Measurements from ENCODE around the gene GDF11.
"Not testable (repeated sequence)": the region's sequence is repeated elsewhere in the genome, so short reads cannot be mapped to it uniquely, and the experiment has no call there.

GDF11 gene

DNA sequence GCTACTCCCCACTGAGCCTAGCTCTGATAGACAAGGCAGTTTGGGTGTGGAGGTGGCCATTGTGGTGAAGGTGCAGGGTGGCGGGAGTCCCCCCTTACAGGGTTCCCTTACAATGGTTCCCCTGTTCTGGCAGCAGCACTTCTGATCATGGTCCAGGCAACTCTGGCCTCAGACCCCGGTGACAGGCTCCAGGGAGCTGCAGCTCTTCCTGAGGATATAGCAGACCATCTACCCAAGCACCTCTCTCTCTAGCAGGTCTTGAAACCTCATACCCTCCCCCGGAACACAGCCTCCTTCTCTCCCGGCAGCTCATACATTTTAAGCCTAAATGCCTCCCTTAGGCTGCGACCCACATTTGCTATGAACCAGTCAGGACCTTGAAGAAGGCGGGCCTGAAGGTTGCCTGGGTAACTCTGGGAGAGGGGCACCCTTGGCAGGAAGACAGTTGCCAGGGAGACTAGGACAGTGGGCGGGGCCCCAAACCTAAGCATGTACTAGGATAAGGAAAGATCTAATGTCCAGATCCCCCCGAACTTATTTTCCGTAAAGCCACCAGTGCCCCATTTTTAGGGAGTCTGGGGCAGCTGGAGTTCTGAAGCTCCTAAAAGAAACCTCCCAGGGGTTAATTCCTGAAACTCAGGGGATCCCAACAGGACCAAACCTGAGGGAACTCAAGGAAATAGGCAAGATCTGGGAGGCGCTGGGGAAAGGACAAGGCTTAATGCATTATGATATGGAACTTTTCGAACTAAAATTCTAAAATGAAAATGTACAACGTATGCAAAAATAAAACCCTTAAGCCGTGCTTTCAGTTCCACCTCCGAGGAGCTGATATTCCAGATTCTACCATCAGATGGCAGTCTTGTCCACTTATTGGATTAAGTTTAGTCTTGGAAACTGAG, 4.5 kb upstream of the GDF11 start:
- in situ Hi-C loops (cut with MboI; ENCODE audit: low sequenced_read_pairs), result loop anchor here (10.0 kb wide), 1 partner anchor 306 kb away; the partner anchor contains the start of gene RPS26

DNA sequence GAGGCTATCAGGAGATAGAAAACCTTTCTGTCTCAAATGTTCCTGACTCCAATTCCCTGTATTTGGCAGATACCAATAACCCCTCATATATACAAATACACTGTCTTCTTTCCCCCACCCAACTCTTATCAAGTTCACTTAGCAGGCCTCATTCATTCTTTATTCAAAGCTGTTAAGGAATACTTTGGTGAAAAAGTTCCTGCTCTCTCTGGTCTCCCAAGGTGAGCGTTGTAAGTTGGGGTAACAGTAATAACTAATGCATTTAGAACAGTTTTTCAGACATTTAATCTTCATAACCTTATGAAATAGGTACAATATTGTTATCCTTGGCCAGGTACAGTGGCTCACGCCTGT, 3.9 kb upstream of the GDF11 start:
- in situ Hi-C loops (cut with MboI; ENCODE audit: low sequenced_read_pairs), result loop anchor here (10.0 kb wide), 1 partner anchor 306 kb away; the partner anchor contains the start of gene RPS26

DNA sequence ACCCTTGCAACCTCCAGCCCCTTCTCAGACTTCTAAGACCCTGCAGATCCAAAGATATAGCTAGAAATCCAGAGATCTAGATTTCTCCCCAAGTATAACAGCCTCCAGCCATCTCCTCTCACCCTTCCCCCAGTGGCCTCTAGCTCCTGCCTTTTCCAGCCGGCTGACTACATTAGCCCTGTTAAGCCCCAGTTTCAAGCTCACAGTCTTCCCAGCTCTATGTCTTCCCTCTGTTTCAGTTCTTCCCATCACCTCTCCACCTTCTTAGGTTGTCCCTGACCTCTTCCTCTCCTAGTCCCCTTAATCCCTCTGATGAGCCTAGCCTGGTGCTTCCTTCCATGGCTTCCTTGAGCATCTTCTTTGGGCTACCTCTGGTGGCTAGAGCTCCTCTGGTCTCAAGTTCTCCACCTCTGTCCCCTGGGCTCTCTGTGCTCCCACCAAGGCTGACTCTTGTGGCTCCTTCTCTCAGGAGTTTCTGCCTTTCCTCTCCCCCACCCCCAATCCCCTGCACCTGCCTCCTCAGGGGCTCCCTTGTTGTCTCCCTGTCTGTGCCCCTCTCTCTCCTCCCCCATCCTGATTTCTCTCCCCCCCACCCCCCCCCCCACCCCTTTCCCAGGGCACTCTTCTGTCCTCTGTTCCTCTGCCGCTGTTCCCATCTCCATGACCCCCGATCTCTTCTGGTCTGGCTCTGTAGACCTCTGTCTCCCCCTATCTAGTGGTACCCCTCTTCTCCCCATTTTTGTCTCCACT, 816 bp upstream of the GDF11 start:
- in situ Hi-C loops (cut with MboI; ENCODE audit: low sequenced_read_pairs), result no loop called here

DNA sequence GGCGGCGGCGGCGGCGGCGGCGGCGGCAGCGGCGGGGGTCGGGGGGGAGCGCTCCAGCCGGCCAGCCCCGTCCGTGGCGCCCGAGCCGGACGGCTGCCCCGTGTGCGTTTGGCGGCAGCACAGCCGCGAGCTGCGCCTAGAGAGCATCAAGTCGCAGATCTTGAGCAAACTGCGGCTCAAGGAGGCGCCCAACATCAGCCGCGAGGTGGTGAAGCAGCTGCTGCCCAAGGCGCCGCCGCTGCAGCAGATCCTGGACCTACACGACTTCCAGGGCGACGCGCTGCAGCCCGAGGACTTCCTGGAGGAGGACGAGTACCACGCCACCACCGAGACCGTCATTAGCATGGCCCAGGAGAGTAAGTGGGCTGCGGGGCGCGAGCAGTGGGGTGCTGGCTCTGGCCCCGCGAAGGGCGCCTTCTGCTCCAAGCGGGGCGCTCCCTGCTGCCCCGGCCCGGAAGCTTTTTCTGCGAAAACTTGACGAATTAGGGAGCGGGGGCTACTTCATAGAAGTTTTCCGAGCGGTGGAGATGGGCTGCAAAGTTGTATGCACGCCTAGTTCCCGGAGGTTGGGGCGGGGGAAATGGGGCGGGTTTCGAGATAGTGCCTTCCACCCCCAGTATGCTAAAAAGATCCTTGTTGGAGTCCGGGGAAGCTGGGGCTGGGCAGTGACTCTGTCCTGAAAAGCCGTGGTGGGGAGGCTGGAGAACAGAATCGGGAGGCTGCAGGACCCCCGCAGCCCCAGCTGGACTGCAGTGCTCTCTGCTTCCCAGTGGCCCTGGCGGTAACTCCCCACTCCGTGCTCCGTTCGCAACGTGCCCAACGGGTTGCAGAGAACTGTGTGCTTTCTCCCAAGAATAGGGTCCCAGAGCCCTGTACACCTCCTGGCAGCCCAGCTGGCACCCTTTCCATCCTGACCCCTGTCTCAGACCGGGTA, 751 bp downstream of the GDF11 start:
- in situ Hi-C loops (cut with MboI; ENCODE audit: low sequenced_read_pairs), result no loop called here

- in situ Hi-C loops (cut with MboI; ENCODE audit: low sequenced_read_pairs), result no loop called here
Observed at GRCh38 chr12:55744340-55745030, 1.6 kb downstream of the GDF11 start.

GRCh38 chr12:55745361-55746173, 2.6 kb downstream of the GDF11 start:
- in situ Hi-C loops (cut with MboI; ENCODE audit: low sequenced_read_pairs), result no loop called here

- in situ Hi-C loops (cut with MboI; ENCODE audit: low sequenced_read_pairs), result no loop called here
Observed at GRCh38 chr12:55746174-55746912, 3.4 kb downstream of the GDF11 start.

GRCh38 chr12:55746913-55747231, 4.0 kb downstream of the GDF11 start:
- in situ Hi-C loops (cut with MboI; ENCODE audit: low sequenced_read_pairs), result no loop called here

DNA sequence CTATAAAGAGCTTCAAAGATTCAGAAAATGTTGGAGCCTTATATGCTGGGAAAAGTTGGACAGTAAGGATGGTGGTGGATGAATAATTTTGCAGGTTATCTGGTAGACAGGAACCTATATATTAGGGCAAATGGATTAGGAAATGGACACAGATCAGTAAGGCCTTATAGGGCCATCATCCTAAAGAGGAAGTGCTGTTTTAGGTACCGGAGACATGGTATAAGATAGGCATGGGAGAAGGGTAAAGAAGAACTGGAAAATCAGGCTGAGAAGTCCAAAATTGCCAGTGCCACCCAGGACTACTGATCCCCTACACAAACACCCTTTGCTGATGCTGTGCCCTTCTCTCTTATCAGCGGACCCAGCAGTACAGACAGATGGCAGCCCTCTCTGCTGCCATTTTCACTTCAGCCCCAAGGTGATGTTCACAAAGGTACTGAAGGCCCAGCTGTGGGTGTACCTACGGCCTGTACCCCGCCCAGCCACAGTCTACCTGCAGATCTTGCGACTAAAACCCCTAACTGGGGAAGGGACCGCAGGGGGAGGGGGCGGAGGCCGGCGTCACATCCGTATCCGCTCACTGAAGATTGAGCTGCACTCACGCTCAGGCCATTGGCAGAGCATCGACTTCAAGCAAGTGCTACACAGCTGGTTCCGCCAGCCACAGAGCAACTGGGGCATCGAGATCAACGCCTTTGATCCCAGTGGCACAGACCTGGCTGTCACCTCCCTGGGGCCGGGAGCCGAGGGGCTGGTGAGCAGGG, 5.5 kb downstream of the GDF11 start:
- in situ Hi-C loops (cut with MboI; ENCODE audit: low sequenced_read_pairs), result no loop called here

DNA sequence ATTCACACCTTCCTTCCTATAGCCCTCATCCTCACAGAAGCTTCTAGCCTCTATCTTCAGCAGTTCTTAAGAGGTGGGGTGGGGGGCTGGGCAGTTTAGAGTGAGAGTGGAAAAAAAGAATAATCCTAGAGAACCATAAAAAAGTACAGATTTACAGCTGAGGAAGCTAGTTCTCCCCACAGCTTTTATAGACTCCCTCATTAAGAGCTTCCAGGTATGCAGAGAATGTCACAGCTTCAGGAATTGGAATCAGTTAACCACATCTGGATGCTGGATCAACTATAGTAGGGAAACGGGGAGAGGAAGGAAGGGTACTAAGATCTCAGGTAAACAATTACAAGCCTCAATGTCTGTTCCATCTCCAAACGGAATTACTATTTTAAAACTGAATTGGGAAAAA, 12.3 kb downstream of the GDF11 start:
- in situ Hi-C loops (cut with MboI; ENCODE audit: low sequenced_read_pairs), result no loop called here

- in situ Hi-C loops (cut with MboI; ENCODE audit: low sequenced_read_pairs), result no loop called here
Observed at GRCh38 chr12:55757701-55758100, 14.8 kb downstream of the GDF11 start.

DNA sequence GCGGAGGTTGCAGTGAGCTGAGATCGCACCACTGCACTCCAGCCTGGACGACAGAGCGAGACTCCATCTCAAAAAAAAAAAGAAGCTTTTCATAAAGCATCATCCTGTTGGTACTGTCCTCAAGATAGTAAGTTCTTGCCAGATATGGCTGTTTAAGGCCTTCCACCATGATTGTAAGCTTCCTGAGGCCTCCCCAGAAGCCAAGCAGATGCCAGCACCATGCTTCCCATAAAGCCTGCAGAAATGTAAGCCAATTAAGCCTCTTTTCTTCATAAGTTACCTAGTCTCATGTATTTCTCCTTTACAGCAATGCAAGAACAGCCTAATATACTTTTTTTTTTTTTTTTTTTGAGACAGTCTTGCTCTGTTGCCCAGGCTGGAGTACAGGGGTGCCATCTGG, 15.7 kb downstream of the GDF11 start:
- in situ Hi-C loops (cut with MboI; ENCODE audit: low sequenced_read_pairs), result not testable (repeated sequence)

GRCh38 chr12:55760663-55761062, 17.7 kb downstream of the GDF11 start:
- in situ Hi-C loops (cut with MboI; ENCODE audit: low sequenced_read_pairs), result no loop called here

DNA sequence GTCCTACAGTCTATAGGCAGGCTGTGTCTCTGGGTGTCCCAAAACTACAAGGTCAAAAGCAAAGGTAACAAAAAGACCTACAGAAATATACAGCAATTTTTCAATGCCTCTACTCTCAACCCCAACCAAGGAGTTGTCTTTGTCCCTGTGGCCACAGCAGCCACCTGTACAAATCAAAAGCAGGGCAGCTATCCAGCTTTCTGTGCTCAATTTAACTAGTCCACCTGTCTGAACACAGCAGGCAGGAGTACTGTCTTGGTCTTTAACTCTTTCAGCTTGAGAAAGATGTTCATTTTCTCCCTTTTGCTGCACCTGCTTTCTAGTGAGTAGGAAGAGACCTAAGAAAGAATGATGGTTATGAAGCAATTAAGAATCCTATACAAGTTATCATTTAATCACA, 19.7 kb downstream of the GDF11 start:
- in situ Hi-C loops (cut with MboI; ENCODE audit: low sequenced_read_pairs), result no loop called here

DNA sequence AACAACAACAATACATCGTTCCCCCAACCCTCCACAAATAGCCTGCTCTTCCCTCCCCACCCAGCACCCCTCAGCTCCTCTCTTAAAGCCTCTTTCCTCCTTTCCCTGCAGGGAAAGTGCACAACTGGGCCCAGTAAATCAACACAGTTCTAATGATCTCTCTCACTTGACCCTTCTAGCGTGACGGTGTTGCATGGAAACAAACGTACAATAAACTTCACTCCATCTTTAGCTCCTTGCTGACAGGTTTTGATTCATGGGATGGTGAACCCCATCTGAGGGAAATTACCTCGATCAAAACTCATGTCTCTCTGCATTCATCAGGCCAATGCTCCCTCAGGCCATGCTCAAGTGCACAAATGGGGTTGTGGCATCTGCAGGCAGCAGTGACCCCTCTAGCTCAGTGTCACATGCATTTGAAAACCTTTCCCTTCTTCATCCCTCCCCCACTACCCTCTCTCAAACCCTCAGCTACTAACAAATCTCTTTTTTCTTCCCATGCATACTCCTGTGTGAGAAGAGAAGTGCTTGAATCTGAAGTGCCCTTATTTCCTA, 22.9 kb downstream of the GDF11 start:
- in situ Hi-C loops (cut with MboI; ENCODE audit: low sequenced_read_pairs), result no loop called here

GRCh38 chr12:55767156-55767555, 24.2 kb downstream of the GDF11 start:
- in situ Hi-C loops (cut with MboI; ENCODE audit: low sequenced_read_pairs), result no loop called here

- in situ Hi-C loops (cut with MboI; ENCODE audit: low sequenced_read_pairs), result no loop called here
Observed at GRCh38 chr12:55771736-55772135, 28.8 kb downstream of the GDF11 start.

DNA sequence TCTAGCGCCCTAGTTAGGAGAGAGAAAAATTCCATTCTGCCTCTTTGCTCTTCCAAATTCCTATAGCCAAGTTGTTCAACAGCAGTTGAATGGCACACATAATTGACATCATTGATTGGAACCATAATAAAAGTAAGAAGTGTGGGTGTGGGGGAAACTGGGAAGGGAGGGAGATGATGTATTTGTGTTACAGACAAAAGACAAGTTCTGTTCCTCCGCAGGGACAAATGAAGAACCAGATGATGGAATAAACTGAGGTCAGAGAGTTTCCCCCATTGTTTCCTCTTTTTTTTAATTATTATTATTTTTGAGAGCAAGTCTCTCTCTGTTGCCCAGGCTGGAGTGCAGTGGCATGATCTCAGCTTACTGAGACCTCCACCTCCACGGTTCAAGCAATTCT, 34.9 kb downstream of the GDF11 start:
- in situ Hi-C loops (cut with MboI; ENCODE audit: low sequenced_read_pairs), result no loop called here
